ENCODE measurements around the gene LRRC8D. TPM values are rescaled to one million over a fixed set of nuclear protein-coding genes. Genes with fewer than 3 reads are reported as not detected.

The LRRC8D gene
- total RNA-seq, 1 donor from 2014 or later: 22.2 TPM

DNA sequence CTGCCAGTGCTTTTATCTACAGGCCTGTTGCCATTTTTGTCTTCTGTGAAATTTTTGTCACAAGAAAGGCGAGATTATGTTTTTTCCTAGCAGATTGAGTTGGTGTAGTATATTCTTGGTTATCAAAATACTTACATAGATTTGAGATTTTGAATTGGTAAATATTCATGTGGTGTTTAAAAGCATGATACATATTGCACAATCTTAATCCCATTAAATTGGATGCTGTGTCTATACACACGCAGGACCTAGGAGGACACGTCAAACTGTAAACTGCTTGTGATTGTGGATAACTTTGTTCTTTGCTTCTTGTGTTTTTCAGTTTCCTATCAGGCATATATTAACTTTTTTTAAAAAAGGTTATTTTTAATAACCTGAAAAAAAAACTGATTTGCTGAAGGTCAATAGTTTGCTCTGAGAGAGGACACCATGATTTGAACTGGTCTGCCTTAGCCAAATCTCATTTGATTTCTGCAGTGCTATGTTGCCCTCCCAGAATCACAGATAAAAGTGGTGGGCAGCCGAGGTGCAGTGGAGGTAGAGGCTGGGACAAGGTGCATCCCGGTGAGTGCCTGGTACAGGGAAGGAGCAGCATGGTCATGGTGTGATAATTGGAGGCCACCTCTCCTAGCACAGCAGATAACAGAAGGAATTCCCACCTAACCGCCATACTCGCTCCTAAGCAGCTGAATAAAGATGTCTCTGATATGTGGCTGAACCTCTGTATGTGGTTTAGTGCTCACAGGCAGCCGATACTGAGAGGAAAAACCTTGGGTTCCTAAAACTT is 76.7 kb downstream of the LRRC8D start:
- no peak for DNase-seq
- Histone ChIP-seq H3K9me3 (no peaks in the 10 kb centered on the region), H3K4me3 (no peak overlapping the region), H3K27me3 (ENCODE audit: low read depth) (no peaks in the 10 kb centered on the region), H3K4me1 (no peaks in the 10 kb centered on the region), H3K27ac (no peak overlapping the region), H3K36me3 (no peaks in the 10 kb centered on the region)
- TF ChIP-seq, protein P1, sequence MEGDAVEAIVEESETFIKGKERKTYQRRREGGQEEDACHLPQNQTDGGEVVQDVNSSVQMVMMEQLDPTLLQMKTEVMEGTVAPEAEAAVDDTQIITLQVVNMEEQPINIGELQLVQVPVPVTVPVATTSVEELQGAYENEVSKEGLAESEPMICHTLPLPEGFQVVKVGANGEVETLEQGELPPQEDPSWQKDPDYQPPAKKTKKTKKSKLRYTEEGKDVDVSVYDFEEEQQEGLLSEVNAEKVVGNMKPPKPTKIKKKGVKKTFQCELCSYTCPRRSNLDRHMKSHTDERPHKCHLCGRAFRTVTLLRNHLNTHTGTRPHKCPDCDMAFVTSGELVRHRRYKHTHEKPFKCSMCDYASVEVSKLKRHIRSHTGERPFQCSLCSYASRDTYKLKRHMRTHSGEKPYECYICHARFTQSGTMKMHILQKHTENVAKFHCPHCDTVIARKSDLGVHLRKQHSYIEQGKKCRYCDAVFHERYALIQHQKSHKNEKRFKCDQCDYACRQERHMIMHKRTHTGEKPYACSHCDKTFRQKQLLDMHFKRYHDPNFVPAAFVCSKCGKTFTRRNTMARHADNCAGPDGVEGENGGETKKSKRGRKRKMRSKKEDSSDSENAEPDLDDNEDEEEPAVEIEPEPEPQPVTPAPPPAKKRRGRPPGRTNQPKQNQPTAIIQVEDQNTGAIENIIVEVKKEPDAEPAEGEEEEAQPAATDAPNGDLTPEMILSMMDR (IDR thresholded peaks at IDR 0.05): no peak
- no peak for ATAC-seq
- intact Hi-C loops (cut with DNase I): no loop called here

DNA sequence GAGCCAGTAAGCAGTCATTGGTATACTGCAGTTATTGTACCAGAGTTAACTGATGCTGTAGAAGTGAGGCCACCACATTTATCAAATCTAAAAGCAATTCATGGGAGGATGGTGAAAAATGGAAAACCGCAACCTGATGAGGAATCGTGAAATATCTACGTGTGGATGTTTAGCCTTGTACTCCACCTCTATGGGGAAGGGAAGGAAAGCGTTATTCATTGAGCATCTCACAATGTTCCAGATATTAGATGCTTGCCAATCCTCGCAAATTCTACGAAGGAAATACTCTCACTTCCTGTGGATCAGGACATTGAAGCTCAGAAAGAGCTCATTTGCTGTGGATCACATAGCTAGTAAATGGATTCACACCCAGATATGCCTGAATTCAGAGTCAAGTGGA is 77.3 kb downstream of the LRRC8D start:
- intact Hi-C loops (cut with DNase I): no loop called here
- no peaks in the 10 kb centered on the region for H3K9me3 ChIP-seq
- no peak overlapping the region for H3K27ac ChIP-seq
- ATAC-seq (no peak), DNase-seq (no peak)
- H3K27me3 ChIP-seq (ENCODE audit: low read depth): no peaks in the 10 kb centered on the region
- TF ChIP-seq, protein P1 (IDR thresholded peaks at IDR 0.05): no peak
- H3K36me3 ChIP-seq: no peaks in the 10 kb centered on the region
- H3K4me3 ChIP-seq: no peak overlapping the region
- no peaks in the 10 kb centered on the region for H3K4me1 ChIP-seq

DNA sequence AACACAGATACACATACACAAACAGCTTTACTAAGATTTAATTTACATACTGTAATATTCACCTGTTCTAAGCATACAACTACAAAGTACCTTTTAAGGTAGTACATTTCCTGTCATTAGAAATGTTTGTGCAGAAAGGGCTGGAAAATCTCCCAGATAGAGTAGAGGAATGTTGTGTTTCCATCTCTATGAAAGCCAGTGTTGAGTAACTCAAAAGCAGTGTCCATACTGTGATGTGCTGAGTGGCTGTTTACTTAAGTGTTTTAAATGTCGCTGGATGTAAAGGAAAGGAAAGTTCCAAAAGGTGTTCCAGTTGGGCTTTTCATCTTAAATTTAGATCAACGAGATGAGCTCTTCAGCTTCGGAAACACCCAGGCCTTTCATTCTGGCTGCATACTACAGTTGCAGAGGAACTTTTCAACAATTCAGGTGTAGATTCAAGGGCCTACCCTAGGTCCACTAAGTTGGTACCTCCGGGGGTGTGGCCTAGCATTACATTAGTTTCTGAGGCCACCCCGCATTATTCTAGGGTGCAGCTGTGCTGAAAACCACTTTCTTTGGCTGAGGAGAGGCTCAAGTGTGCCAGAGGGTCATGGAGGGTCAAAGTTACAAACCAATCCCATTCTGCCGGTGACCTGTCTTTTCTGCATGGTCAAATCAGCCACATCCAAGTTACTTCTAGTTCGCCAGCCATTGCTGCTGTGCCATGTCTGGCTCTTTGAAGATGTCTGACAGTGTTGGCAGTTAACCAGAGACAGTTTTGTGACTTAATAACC is 78.1 kb downstream of the LRRC8D start:
- no peaks in the 10 kb centered on the region for H3K27me3 ChIP-seq (ENCODE audit: low read depth)
- ATAC-seq (peak in 1 of 2 donors; percentile 35), DNase-seq (no peak)
- H3K27ac ChIP-seq: no peak overlapping the region
- no peak overlapping the region for H3K4me3 ChIP-seq
- H3K9me3 ChIP-seq: no peaks in the 10 kb centered on the region
- H3K4me1 ChIP-seq: peaks cover 1% of the 10 kb centered on the region
- TF ChIP-seq, protein P1 (IDR thresholded peaks at IDR 0.05): no peak
- no peaks in the 10 kb centered on the region for H3K36me3 ChIP-seq
- intact Hi-C loops (cut with DNase I): no loop called here

DNA sequence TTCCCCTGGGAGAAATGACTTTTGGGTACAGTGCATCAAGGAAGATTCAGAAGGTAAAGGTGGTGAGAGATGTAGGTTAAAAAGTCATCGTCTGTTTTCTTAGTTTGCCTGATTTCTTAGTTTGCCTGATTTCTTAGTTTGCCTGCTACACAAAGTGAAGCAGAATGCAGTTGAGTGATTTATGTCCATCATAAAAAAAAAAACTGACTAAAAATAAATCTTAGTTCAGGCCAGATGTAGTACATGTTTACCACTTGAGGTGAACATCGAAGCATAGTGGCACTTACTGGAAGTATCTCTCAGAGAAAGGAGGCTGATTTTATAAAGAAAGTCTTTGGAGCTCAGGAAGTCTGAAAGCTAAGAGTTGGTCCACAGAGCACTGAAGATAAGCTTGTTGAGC is 79.5 kb downstream of the LRRC8D start:
- Histone ChIP-seq H3K36me3 (no peaks in the 10 kb centered on the region), H3K27ac (no peak overlapping the region), H3K4me1 (peaks cover 8% of the 10 kb centered on the region), H3K9me3 (no peaks in the 10 kb centered on the region), H3K27me3 (ENCODE audit: low read depth) (no peaks in the 10 kb centered on the region), H3K4me3 (no peak overlapping the region)
- TF ChIP-seq, protein P1 (IDR thresholded peaks at IDR 0.05): no peak
- ATAC-seq (no peak), DNase-seq (no peak)
- intact Hi-C loops (cut with DNase I): no loop called here

DNA sequence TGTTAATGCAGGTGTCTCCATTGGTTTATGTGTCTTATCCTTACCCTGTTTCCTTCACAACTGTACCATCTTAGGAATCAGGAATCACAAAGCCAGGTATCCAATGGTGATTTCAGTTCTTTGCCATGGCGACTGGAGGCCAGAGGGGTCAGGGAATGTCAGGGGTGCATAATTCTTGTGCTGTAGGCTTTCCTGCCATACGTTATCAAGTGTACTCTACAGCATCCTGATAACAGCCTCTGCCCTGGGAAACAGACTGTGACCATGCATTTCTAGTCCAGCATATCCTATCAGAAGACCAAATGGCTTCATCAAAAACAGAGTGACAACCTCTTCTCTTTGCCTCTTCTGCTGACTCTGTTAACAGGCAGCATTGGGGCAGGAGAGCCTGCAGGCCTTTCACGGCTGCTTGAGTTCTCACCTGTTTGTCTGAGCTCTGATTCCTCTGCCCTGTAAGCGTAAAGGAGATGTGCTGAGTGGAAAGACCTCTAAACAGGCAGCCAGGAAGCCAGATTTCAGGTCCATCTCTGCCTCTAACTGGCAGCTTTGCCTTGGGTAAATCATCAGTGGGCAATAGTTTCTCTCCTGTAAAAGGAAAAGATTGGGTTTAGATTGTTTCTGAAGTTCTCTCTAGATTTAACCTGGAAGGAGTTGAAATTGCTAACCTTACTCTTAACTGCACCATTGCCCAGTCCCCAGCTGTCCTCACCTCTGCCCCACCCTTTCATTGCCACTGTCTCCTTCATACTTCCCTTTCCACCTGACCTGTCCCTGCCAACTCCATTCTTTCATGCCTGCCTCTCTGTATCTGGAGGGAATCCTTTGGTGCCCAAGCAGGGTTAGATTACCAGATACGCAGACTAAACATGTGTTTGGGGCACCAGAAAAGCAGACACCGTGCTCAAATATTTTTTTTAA is 80.2 kb downstream of the LRRC8D start:
- H3K9me3 ChIP-seq: no peaks in the 10 kb centered on the region
- H3K36me3 ChIP-seq: no peaks in the 10 kb centered on the region
- H3K4me1 ChIP-seq: peaks cover 8% of the 10 kb centered on the region
- H3K27ac ChIP-seq: no peak overlapping the region
- ATAC-seq: no peak
- TF ChIP-seq, protein P1 (IDR thresholded peaks at IDR 0.05): no peak
- H3K4me3 ChIP-seq: no peak overlapping the region
- no peaks in the 10 kb centered on the region for H3K27me3 ChIP-seq (ENCODE audit: low read depth)
- intact Hi-C loops (cut with DNase I): no loop called here
- no peak for DNase-seq

Measured in lower lobe of right lung (tissue), 2 donors.